Fibroblast of lung (primary cell): ENCODE results near the gene TRMT2A. TPM values are rescaled to one million over a fixed set of nuclear protein-coding genes. Genes with fewer than 3 reads are reported as not detected.

Experiments
- DNase-seq, 2 donors: peaks; one replicate each; pipeline versions ENCODE4 v3.0.0 to v3.0.0-alpha.2; 2010; ENCODE audit warnings: low read depth in 2 of 2
- H2AFZ ChIP-seq: 2 replicates; pipeline ENCODE4 v1.5.1; 2012; ENCODE audit warnings: low read length, control low read depth, inconsistent platforms
- H3K27ac ChIP-seq: 2 replicates; pipeline ENCODE4 v1.5.1; 2011; ENCODE audit warnings: low read length, control low read depth; ENCODE audit not compliant: insufficient read depth
- H3K27me3 ChIP-seq: 2 replicates; pipeline ENCODE4 v1.5.1; 2011; ENCODE audit warnings: mild to moderate bottlenecking, low read length; ENCODE audit not compliant: control insufficient read depth, insufficient read depth
- H3K36me3 ChIP-seq: 2 replicates; pipeline ENCODE4 v1.5.1; 2011; ENCODE audit warnings: low read length; ENCODE audit not compliant: control insufficient read depth, insufficient read depth
- H3K4me1 ChIP-seq: 2 replicates; pipeline ENCODE4 v1.5.1; 2011; ENCODE audit warnings: low read length; ENCODE audit not compliant: control insufficient read depth, insufficient read depth; ENCODE audit errors: extremely low read depth
- H3K4me2 ChIP-seq: 2 replicates; pipeline ENCODE4 v1.5.1; 2011; ENCODE audit warnings: low read length, control low read depth; ENCODE audit not compliant: insufficient read depth; ENCODE audit errors: extremely low read depth
- H3K4me3 ChIP-seq, 4 experiments: fragments of 200-600 bp in 1 of 4; sonication (generic) in 1 of 4; replicated peaks in 1 of 4; 2 replicates each; pipeline ENCODE4 v1.5.1; 2011 to 2016; ENCODE audit warnings: low read length in 4 of 4, low read depth in 3 of 4, mild to moderate bottlenecking in 3 of 4, control low read depth in 2 of 4, inconsistent platforms in 1 of 4, mixed read lengths in 1 of 4; ENCODE audit not compliant: insufficient read depth in 1 of 4; ENCODE audit errors: control extremely low read depth in 1 of 4
- H3K79me2 ChIP-seq: 2 replicates; pipeline ENCODE4 v1.5.1; 2012; ENCODE audit warnings: mild to moderate bottlenecking, low read length, inconsistent platforms; ENCODE audit not compliant: control insufficient read depth, insufficient read depth
- H3K9ac ChIP-seq: 2 replicates; pipeline ENCODE4 v1.5.1; 2011; ENCODE audit warnings: mild to moderate bottlenecking, low read length, control low read depth; ENCODE audit not compliant: insufficient read depth
- H3K9me3 ChIP-seq: 2 replicates; pipeline ENCODE4 v1.5.1; 2012; ENCODE audit warnings: low read depth, low read length; ENCODE audit not compliant: control insufficient read depth, insufficient read depth
- H4K20me1 ChIP-seq: 2 replicates; pipeline ENCODE4 v1.5.1; 2011; ENCODE audit warnings: low read length; ENCODE audit not compliant: control insufficient read depth, insufficient read depth; ENCODE audit errors: extremely low read depth
- EZH2 ChIP-seq: IDR thresholded peaks from 2 replicates; pipeline ENCODE4 v1.5.1; 2012; ENCODE audit warnings: low read length, control low read depth, mild to moderate bottlenecking; ENCODE audit errors: missing control alignments
- polyA plus RNA-seq, 2 donors: library from polyadenylated mRNA; depleted of rRNA in 1 of 2; stranded (reverse) in 1 of 2; unstranded in 1 of 2; fragments of >200 nt; gene quantifications; 2 replicates each; pipeline ENCODE4 v1.2.1, GENCODE V29; 2011 to 2012; ENCODE audit warnings: missing spikeins in 1 of 2
- total RNA-seq: library from RNA; depleted of rRNA; stranded (reverse); fragments of >200 nt; gene quantifications from 2 replicates; pipeline ENCODE4 v1.2.1, GENCODE V29; 2014
- TF ChIP-seq, protein P1 (sequence below), 2 donors: IDR thresholded peaks in 1 of 2; conservative IDR thresholded peaks in 1 of 2; 1 replicate in 1 of 2; 2 replicates in 1 of 2; pipeline ENCODE4 v1.5.1; 2011 to 2012; ENCODE audit warnings: low read length in 2 of 2, control low read depth in 1 of 2, inconsistent platforms in 1 of 2, low read depth in 1 of 2, mild to moderate bottlenecking in 1 of 2

TRMT2A gene
- total and polyA plus RNA-seq, 2 donors (not counting 1 experiment from before 2014, with no cell fraction given): 13.5 to 52.2 TPM

DNA sequence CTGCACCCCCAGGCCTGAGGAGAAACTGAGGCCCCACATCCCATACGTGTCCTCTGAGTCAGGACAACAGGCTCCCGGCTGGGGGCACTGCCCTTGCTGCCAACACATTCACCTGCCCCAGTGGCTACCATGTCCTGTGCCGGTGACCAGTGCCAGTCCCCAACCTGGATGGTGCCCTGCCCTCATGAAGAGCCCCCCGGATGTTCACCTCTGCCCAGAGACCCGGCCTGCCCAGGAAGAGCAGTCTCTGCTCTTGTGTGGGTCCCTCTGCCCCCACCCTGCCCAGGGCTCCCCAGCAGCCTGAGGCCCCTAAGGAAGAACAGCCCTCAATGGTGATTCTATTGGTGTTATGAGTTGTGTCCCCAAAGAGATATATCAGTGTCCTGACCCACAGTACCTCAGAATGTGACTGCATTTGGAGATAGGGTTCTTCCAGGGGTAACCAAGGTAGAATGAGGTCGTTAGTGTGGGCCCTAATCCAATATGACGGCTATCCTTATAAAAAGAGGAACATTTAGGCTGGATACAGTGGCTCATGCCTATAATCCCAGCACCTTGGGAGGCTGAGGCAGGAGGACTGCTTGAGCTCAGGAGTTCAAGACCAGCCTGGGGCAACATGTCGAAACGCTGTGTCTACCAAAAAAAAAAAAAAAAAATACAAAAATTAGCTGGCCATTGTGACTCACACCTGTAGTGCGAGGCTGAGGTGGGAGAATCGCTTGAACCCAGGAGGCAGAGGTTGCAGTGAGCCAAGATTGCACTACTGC is 50.2 kb downstream of the TRMT2A start:
- no peak for DNase-seq
- Histone ChIP-seq H3K27ac (no peak overlapping the region), H3K4me3 (no peak overlapping the region), H4K20me1 (no peaks in the 10 kb centered on the region), H3K36me3 (peaks cover 5% of the 10 kb centered on the region), H3K79me2 (no peaks in the 10 kb centered on the region), H3K4me2 (no peak overlapping the region), H3K27me3 (no peaks in the 10 kb centered on the region), H3K4me1 (no peaks in the 10 kb centered on the region), H3K9me3 (no peaks in the 10 kb centered on the region), H2AFZ (no peak overlapping the region), H3K9ac (no peak overlapping the region)
- TF ChIP-seq, protein P1, sequence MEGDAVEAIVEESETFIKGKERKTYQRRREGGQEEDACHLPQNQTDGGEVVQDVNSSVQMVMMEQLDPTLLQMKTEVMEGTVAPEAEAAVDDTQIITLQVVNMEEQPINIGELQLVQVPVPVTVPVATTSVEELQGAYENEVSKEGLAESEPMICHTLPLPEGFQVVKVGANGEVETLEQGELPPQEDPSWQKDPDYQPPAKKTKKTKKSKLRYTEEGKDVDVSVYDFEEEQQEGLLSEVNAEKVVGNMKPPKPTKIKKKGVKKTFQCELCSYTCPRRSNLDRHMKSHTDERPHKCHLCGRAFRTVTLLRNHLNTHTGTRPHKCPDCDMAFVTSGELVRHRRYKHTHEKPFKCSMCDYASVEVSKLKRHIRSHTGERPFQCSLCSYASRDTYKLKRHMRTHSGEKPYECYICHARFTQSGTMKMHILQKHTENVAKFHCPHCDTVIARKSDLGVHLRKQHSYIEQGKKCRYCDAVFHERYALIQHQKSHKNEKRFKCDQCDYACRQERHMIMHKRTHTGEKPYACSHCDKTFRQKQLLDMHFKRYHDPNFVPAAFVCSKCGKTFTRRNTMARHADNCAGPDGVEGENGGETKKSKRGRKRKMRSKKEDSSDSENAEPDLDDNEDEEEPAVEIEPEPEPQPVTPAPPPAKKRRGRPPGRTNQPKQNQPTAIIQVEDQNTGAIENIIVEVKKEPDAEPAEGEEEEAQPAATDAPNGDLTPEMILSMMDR (conservative IDR thresholded peaks at IDR 0.05 in 1 of 2, IDR thresholded peaks at IDR 0.05 in 1 of 2; ENCODE audit: low read depth in 1 of 2, low read length in 2 of 2): no peak
- TF ChIP-seq EZH2: no peak

DNA sequence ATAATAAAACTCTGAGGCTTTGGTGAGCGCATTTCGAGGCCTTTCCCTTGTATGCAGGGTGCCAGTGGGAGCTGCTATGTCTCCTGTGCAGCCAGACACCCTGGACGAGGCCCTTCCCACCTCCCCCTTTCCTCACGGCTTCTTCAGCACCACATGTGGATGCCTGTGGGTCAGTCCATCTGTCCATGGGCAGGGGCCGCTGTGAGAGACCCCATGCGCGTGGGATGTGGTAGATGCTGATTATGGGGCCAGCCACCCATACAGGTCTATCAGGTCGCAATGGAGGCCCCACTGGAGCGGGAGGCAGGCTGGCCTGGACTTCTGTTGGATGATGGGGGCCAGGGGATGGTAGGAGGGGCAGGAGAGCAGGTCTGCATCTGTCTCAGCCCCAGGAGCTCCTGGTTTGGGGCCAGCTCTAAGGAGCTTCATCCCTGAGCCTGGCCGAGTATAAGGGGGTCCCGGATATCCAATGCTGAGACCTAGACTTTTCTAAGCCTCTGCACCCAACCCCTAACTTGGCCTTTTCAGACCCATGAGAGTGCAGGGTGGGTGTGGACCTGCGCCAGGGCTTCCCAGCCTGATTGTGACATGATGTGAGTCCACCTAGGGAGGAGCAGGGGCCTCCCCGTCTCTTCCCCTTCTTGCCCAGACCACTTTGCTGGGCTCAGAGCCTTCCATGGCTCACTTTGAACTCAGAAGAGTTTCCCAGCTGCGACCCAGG is 51.0 kb downstream of the TRMT2A start:
- Histone ChIP-seq H3K9ac (no peak overlapping the region), H4K20me1 (no peaks in the 10 kb centered on the region), H3K4me2 (no peak overlapping the region), H3K27ac (no peak overlapping the region), H3K79me2 (no peaks in the 10 kb centered on the region), H2AFZ (no peak overlapping the region), H3K4me3 (no peak overlapping the region), H3K27me3 (no peaks in the 10 kb centered on the region), H3K36me3 (peaks cover 5% of the 10 kb centered on the region), H3K9me3 (no peaks in the 10 kb centered on the region), H3K4me1 (no peaks in the 10 kb centered on the region)
- no peak for DNase-seq
- TF ChIP-seq, protein P1 (conservative IDR thresholded peaks at IDR 0.05 in 1 of 2, IDR thresholded peaks at IDR 0.05 in 1 of 2; ENCODE audit: low read depth in 1 of 2, low read length in 2 of 2): no peak
- TF ChIP-seq EZH2: no peak

DNA sequence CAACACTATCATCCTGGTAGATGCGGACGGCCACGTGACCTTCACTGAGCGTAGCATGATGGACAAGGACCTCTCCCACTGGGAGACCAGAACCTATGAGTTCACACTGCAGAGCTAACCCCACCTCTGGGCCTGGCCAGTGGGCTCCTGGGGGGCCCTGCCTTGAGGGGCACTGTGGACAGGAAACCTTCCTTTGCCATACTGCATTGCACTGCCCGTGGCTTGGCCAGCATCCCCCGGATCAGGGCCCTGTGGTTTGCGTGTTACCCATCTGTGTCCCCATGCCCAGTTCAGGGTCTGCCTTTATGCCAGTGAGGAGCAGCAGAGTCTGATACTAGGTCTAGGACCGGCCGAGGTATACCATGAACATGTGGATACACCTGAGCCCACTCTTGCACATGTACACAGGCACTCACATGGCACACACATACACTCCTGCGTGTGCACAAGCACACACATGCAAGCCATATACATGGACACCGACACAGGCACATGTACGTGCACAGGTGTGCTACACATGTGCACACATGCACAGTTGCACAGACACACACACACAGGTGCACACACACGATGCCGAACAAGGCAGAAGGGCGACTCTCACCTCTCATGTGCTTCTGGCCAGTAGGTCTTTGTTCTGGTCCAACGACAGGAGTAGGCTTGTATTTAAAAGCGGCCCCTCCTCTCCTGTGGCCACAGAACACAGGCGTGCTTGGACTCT is 52.3 kb downstream of the TRMT2A start:
- Histone ChIP-seq H2AFZ (no peak overlapping the region), H3K4me1 (no peaks in the 10 kb centered on the region), H3K36me3 (peaks cover 5% of the 10 kb centered on the region), H3K4me3 (no peak overlapping the region), H3K4me2 (no peak overlapping the region), H4K20me1 (no peaks in the 10 kb centered on the region), H3K9me3 (no peaks in the 10 kb centered on the region), H3K27ac (no peak overlapping the region), H3K9ac (no peak overlapping the region), H3K27me3 (no peaks in the 10 kb centered on the region), H3K79me2 (no peaks in the 10 kb centered on the region)
- no peak for DNase-seq
- TF ChIP-seq EZH2: no peak
- TF ChIP-seq, protein P1 (conservative IDR thresholded peaks at IDR 0.05 in 1 of 2, IDR thresholded peaks at IDR 0.05 in 1 of 2; ENCODE audit: low read depth in 1 of 2, low read length in 2 of 2): no peak
